Neuron (in vitro differentiated cells): Measurements from ENCODE around the gene P4HA2.

Experiments
- H2AFZ ChIP-seq: one replicate; pipeline ENCODE4 v1.6.1; 2013; ENCODE audit warnings: low read depth, mild to moderate bottlenecking, inconsistent platforms, low read length, moderate library complexity
- H3K27me3 ChIP-seq: one replicate; pipeline ENCODE4 v1.6.1; 2013; ENCODE audit warnings: low read length; ENCODE audit not compliant: insufficient read depth
- H3K36me3 ChIP-seq: one replicate; pipeline ENCODE4 v1.6.1; 2013; ENCODE audit warnings: low read length; ENCODE audit not compliant: insufficient read depth
- H3K4me1 ChIP-seq: one replicate; pipeline ENCODE4 v1.6.1; 2013; ENCODE audit warnings: low read length; ENCODE audit not compliant: insufficient read depth
- H3K4me3 ChIP-seq: 2 replicates; pipeline ENCODE4 v1.5.1; 2013; ENCODE audit warnings: mild to moderate bottlenecking, low read length, moderate library complexity
- H3K9me3 ChIP-seq: one replicate; pipeline ENCODE4 v1.6.1; 2013; ENCODE audit warnings: low read length

The P4HA2 gene

GRCh38 chr5:132251220-132251725 lies 23.6 kb upstream of the P4HA2 start:
- no peaks in the 10 kb centered on the region for H3K36me3 ChIP-seq
- no peak overlapping the region for H2AFZ ChIP-seq
- H3K9me3 ChIP-seq: no peaks in the 10 kb centered on the region
- no peaks in the 10 kb centered on the region for H3K27me3 ChIP-seq
- H3K4me3 ChIP-seq: no peak overlapping the region
- no peaks in the 10 kb centered on the region for H3K4me1 ChIP-seq

GRCh38 chr5:132250547-132250946 lies 22.9 kb upstream of the P4HA2 start:
- no peaks in the 10 kb centered on the region for H3K9me3 ChIP-seq
- H3K4me3 ChIP-seq: no peak overlapping the region
- H3K36me3 ChIP-seq: no peaks in the 10 kb centered on the region
- no peaks in the 10 kb centered on the region for H3K27me3 ChIP-seq
- H3K4me1 ChIP-seq: no peaks in the 10 kb centered on the region
- H2AFZ ChIP-seq: no peak overlapping the region

GRCh38 chr5:132246806-132247205 lies 19.2 kb upstream of the P4HA2 start:
- Histone ChIP-seq H3K36me3 (no peaks in the 10 kb centered on the region), H3K4me1 (no peaks in the 10 kb centered on the region), H3K9me3 (no peaks in the 10 kb centered on the region), H3K4me3 (no peak overlapping the region), H3K27me3 (no peaks in the 10 kb centered on the region), H2AFZ (no peak overlapping the region)

GRCh38 chr5:132245593-132245992 lies 17.9 kb upstream of the P4HA2 start:
- H3K4me3 ChIP-seq: no peak overlapping the region
- no peaks in the 10 kb centered on the region for H3K27me3 ChIP-seq
- no peaks in the 10 kb centered on the region for H3K4me1 ChIP-seq
- no peak overlapping the region for H2AFZ ChIP-seq
- no peaks in the 10 kb centered on the region for H3K36me3 ChIP-seq
- H3K9me3 ChIP-seq: no peaks in the 10 kb centered on the region

- no peaks in the 10 kb centered on the region for H3K4me1 ChIP-seq
- H3K9me3 ChIP-seq: no peaks in the 10 kb centered on the region
- no peak overlapping the region for H3K4me3 ChIP-seq
- no peaks in the 10 kb centered on the region for H3K36me3 ChIP-seq
- H3K27me3 ChIP-seq: no peaks in the 10 kb centered on the region
- H2AFZ ChIP-seq: no peak overlapping the region
Observed at GRCh38 chr5:132243366-132243977, 15.8 kb upstream of the P4HA2 start.

- Histone ChIP-seq H3K4me3 (no peak overlapping the region), H3K4me1 (no peaks in the 10 kb centered on the region), H2AFZ (no peak overlapping the region), H3K36me3 (no peaks in the 10 kb centered on the region), H3K27me3 (no peaks in the 10 kb centered on the region), H3K9me3 (no peaks in the 10 kb centered on the region)
Observed at GRCh38 chr5:132239776-132240175, 12.1 kb upstream of the P4HA2 start.

GRCh38 chr5:132238901-132239500 lies 11.3 kb upstream of the P4HA2 start:
- H3K4me1 ChIP-seq: no peaks in the 10 kb centered on the region
- H2AFZ ChIP-seq: no peak overlapping the region
- no peaks in the 10 kb centered on the region for H3K9me3 ChIP-seq
- no peaks in the 10 kb centered on the region for H3K36me3 ChIP-seq
- H3K4me3 ChIP-seq: no peak overlapping the region
- no peaks in the 10 kb centered on the region for H3K27me3 ChIP-seq

GRCh38 chr5:132238169-132238744 lies 10.6 kb upstream of the P4HA2 start:
- no peaks in the 10 kb centered on the region for H3K36me3 ChIP-seq
- no peak overlapping the region for H3K4me3 ChIP-seq

GRCh38 chr5:132237670-132238069 lies 10.0 kb upstream of the P4HA2 start:
- H3K27me3 ChIP-seq: peaks cover 3% of the 10 kb centered on the region

More at GRCh38 chr5:132238169-132238744, 10.6 kb upstream of the P4HA2 start:
- no peaks in the 10 kb centered on the region for H3K9me3 ChIP-seq
- H3K27me3 ChIP-seq: no peaks in the 10 kb centered on the region
- H2AFZ ChIP-seq: no peak overlapping the region
- no peaks in the 10 kb centered on the region for H3K4me1 ChIP-seq

GRCh38 chr5:132237141-132237540 lies 9.5 kb upstream of the P4HA2 start:
- Histone ChIP-seq H3K4me3 (no peak overlapping the region), H3K36me3 (no peaks in the 10 kb centered on the region), H3K9me3 (no peaks in the 10 kb centered on the region), H2AFZ (no peak overlapping the region), H3K27me3 (peaks cover 6% of the 10 kb centered on the region), H3K4me1 (no peaks in the 10 kb centered on the region)

More at GRCh38 chr5:132237670-132238069, 10.0 kb upstream of the P4HA2 start:
- Histone ChIP-seq H2AFZ (no peak overlapping the region), H3K9me3 (no peaks in the 10 kb centered on the region), H3K36me3 (no peaks in the 10 kb centered on the region), H3K4me1 (no peaks in the 10 kb centered on the region), H3K4me3 (no peak overlapping the region)

GRCh38 chr5:132235340-132235739 lies 7.7 kb upstream of the P4HA2 start:
- no peaks in the 10 kb centered on the region for H3K4me1 ChIP-seq
- H3K27me3 ChIP-seq: peaks cover 8% of the 10 kb centered on the region
- no peak overlapping the region for H3K4me3 ChIP-seq
- no peaks in the 10 kb centered on the region for H3K9me3 ChIP-seq
- no peaks in the 10 kb centered on the region for H3K36me3 ChIP-seq
- no peak overlapping the region for H2AFZ ChIP-seq

GRCh38 chr5:132234684-132235062 lies 7.0 kb upstream of the P4HA2 start:
- no peak overlapping the region for H3K4me3 ChIP-seq
- H3K9me3 ChIP-seq: no peaks in the 10 kb centered on the region
- H2AFZ ChIP-seq: no peak overlapping the region
- peaks cover 10% of the 10 kb centered on the region for H3K27me3 ChIP-seq
- H3K4me1 ChIP-seq: no peaks in the 10 kb centered on the region
- H3K36me3 ChIP-seq: no peaks in the 10 kb centered on the region

GRCh38 chr5:132233811-132234683 lies 6.4 kb upstream of the P4HA2 start:
- Histone ChIP-seq H3K27me3 (peaks cover 16% of the 10 kb centered on the region), H2AFZ (no peak overlapping the region), H3K9me3 (no peaks in the 10 kb centered on the region), H3K4me3 (no peak overlapping the region), H3K36me3 (no peaks in the 10 kb centered on the region), H3K4me1 (no peaks in the 10 kb centered on the region)
